Measurements from ENCODE around the gene TRPV4. TPM values are rescaled to one million over a fixed set of nuclear protein-coding genes. Genes with fewer than 3 reads are reported as not detected.

The TRPV4 gene
- total RNA-seq, 1 experiment from 2014 or later = 2.4 TPM

DNA sequence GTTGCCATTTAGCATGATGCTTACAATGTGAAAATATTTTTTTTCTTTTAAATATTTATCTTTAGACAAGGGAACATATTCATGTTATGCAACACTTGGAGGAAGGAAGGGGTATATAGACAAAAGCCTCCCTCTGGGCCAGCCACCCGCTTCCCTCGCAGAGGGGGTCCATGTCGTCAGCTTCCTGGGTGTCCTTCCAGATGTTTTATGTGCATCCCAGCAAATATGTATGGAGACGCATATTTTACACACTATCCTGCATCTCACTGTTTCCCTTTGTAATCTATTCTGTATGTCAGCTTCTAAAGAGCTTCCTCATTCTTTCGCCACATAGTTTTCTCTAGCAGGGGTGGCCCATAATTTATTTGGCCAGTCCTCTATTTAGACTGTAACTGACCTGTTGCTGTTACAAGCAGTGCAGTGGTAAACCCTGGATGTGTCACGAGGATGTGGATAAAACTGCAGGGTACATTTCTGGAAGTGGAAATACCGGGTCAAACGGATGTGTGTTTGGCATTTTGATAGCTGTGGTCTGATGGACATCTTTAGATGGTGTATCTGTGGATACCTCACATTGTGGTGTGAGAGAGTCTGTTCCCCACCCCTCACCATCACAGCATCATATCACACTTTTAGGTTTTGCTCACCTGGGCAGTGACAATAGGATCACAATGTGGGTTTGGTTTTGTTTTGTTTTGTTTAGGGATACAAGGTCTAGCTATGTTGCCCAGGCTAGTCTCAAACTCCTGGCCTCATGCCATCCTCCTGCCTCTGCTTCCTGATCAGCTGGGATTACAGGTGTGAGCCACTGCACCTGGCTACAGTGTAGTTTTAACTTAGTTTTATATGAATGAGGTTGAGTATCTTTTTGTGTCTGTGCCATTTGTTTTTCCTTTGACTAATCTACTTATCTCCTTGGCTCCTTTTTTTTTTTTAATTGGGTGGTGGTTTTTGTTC, 87.9 kb downstream of the TRPV4 start:
- H3F3A ChIP-seq (ENCODE audit: low read length, unreplicated experiment) = no peaks in the 10 kb centered on the region
- no peak overlapping the region for H3K4me3 ChIP-seq (ENCODE audit: low read length)
- intact Hi-C loops (cut with micrococcal nuclease) = no loop called here
- no peak overlapping the region for H2AFZ ChIP-seq (ENCODE audit: low read length)
- BruUV-seq (replicated peaks) = no TSS peak
- no peaks in the 10 kb centered on the region for H3K36me3 ChIP-seq (ENCODE audit: low read depth, low read length)
- H3K9me2 ChIP-seq (replicated peaks; ENCODE audit: low read length) = no peaks in the 10 kb centered on the region
- H3K9ac ChIP-seq (ENCODE audit: low read length) = no peak overlapping the region
- ATAC-seq (no peak), DNase-seq (no peak)
- no peaks in the 10 kb centered on the region for H3K9me3 ChIP-seq (ENCODE audit: low read length)
- no peaks in the 10 kb centered on the region for H3K79me2 ChIP-seq (ENCODE audit: low read length)
- no peaks in the 10 kb centered on the region for H3K4me1 ChIP-seq (ENCODE audit: insufficient read depth, low read length)
- no peaks in the 10 kb centered on the region for H4K20me1 ChIP-seq (ENCODE audit: low read length)
- H3K27me3 ChIP-seq (ENCODE audit: low read length) = no peaks in the 10 kb centered on the region
- no peak overlapping the region for H3K4me2 ChIP-seq (ENCODE audit: low read length)
- TF ChIP-seq EZH2 (IDR thresholded peaks at IDR 0.05; ENCODE audit: low read length, unreplicated experiment) (no peak), EZH2phosphoT487 (IDR thresholded peaks at IDR 0.05; ENCODE audit: borderline replicate concordance, low read length) (no peak)
- TF ChIP-seq, protein P1, sequence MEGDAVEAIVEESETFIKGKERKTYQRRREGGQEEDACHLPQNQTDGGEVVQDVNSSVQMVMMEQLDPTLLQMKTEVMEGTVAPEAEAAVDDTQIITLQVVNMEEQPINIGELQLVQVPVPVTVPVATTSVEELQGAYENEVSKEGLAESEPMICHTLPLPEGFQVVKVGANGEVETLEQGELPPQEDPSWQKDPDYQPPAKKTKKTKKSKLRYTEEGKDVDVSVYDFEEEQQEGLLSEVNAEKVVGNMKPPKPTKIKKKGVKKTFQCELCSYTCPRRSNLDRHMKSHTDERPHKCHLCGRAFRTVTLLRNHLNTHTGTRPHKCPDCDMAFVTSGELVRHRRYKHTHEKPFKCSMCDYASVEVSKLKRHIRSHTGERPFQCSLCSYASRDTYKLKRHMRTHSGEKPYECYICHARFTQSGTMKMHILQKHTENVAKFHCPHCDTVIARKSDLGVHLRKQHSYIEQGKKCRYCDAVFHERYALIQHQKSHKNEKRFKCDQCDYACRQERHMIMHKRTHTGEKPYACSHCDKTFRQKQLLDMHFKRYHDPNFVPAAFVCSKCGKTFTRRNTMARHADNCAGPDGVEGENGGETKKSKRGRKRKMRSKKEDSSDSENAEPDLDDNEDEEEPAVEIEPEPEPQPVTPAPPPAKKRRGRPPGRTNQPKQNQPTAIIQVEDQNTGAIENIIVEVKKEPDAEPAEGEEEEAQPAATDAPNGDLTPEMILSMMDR (conservative IDR thresholded peaks at IDR 0.05; ENCODE audit: low read depth, low read length) = no peak
- H3K27ac ChIP-seq (ENCODE audit: low read length) = no peak overlapping the region
- CTCF ChIA-PET = no interaction called here
- POLR2A ChIA-PET (ENCODE audit: unreplicated experiment) = interaction anchor here (0.7 kb wide), 1 partner anchor 156 kb away, joined by 6 read pairs; no protein-coding TSS in a partner anchor

DNA sequence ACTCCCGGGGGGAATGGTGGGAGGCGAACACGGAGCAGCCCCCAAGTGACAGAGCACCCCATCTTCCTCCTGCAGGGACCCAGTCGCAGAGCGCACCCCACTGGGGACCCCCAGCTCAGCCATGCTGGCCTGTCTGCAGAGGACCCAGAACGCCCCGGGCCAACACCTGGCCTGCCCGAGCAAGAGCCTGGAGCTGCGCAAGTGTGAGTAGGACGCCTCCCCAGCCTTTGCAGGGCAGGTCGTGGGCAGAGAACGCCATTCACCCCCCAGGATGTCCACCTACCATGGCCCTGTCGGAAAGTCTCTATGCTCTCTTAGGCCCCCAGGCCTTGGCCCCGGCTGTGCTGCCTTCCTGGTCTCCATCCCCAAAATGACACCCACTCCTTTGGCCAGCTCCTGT, 89.2 kb downstream of the TRPV4 start:
- Histone ChIP-seq H3K9me3 (ENCODE audit: low read length) (no peaks in the 10 kb centered on the region), H3F3A (ENCODE audit: low read length, unreplicated experiment) (no peaks in the 10 kb centered on the region), H3K27me3 (ENCODE audit: low read length) (no peaks in the 10 kb centered on the region), H2AFZ (ENCODE audit: low read length) (no peak overlapping the region), H3K79me2 (ENCODE audit: low read length) (no peaks in the 10 kb centered on the region), H3K9ac (ENCODE audit: low read length) (no peak overlapping the region), H3K9me2 (replicated peaks; ENCODE audit: low read length) (no peaks in the 10 kb centered on the region), H3K4me1 (ENCODE audit: insufficient read depth, low read length) (no peaks in the 10 kb centered on the region), H3K36me3 (ENCODE audit: low read depth, low read length) (no peaks in the 10 kb centered on the region), H3K4me3 (ENCODE audit: low read length) (no peak overlapping the region), H3K4me2 (ENCODE audit: low read length) (no peak overlapping the region), H4K20me1 (ENCODE audit: low read length) (no peaks in the 10 kb centered on the region), H3K27ac (ENCODE audit: low read length) (no peak overlapping the region)
- ATAC-seq (no peak), DNase-seq (no peak)
- ChIA-PET CTCF (no interaction called here), POLR2A (ENCODE audit: unreplicated experiment) (no interaction called here)
- intact Hi-C loops (cut with micrococcal nuclease) = no loop called here
- no TSS peak for BruUV-seq (replicated peaks)
- TF ChIP-seq, protein P1 (conservative IDR thresholded peaks at IDR 0.05; ENCODE audit: low read depth, low read length) = no peak
- no peak for TF ChIP-seq EZH2phosphoT487 (IDR thresholded peaks at IDR 0.05; ENCODE audit: borderline replicate concordance, low read length)

Data from PC-3 (cell line).